DLD1 (cell line): ENCODE measurements around the gene RAB24.

Experiments used
- in situ Hi-C: cut with HindIII; loops from 2 replicates; pipeline ENCODE4 v1.10.0; 2017; ENCODE audit warnings: low sequenced_read_pairs

The RAB24 gene

GRCh38 chr5:177333420-177334154 lies 30.1 kb upstream of the RAB24 start:
- in situ Hi-C loops: no loop called here

- in situ Hi-C loops: no loop called here
These were observed 29.4 kb upstream of the RAB24 start for GRCh38 chr5:177332896-177333260.

DNA sequence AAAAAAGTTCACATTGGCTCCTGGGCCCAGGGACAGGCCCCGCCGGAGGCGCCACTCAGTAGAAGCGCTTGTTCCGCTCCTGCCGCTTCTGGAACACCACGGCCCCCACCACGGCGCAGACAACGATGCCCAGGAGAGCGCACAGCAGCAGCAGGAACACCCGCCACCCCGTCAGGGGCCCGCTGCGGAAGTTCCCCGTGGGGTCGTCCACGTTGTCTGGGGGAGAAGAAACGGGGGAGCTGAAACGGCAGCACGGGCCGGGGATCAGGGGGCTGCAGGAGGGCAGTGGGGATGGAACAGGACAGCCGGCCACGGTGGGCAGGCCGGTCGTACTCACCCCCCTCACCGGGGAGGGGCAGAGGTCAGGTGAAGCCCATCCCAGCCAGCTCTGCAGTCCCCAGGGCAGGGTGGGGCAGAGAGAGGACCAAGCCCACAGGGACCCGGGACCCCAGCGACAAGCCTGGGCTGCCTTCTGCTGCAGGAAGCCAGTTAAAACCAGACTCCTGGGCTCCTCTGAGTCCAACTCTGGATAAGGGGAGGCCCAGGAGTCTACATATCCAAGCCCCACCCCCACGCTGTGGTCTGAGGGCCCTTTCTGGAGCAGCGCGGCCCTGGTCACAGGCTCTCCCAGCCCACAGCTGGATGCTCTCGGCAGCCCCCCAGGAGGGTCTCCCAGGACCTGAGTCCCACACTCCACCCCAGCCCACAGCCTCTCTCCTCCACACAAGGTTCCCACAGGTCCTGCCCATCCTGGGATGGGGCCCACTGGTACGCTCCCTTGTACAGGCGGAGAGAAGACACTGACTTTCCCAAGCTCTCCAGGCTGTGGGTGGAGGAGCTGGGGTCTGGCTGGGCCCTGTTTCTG lies 28.7 kb upstream of the RAB24 start:
- in situ Hi-C loops: no loop called here

- in situ Hi-C loops: no loop called here
These were observed 27.7 kb upstream of the RAB24 start for GRCh38 chr5:177330991-177331842.

- in situ Hi-C loops: no loop called here
These were observed 26.4 kb upstream of the RAB24 start for GRCh38 chr5:177329883-177330282.

GRCh38 chr5:177328545-177329231 lies 25.2 kb upstream of the RAB24 start:
- in situ Hi-C loops: no loop called here

GRCh38 chr5:177327539-177328522 lies 24.3 kb upstream of the RAB24 start:
- in situ Hi-C loops: no loop called here

DNA sequence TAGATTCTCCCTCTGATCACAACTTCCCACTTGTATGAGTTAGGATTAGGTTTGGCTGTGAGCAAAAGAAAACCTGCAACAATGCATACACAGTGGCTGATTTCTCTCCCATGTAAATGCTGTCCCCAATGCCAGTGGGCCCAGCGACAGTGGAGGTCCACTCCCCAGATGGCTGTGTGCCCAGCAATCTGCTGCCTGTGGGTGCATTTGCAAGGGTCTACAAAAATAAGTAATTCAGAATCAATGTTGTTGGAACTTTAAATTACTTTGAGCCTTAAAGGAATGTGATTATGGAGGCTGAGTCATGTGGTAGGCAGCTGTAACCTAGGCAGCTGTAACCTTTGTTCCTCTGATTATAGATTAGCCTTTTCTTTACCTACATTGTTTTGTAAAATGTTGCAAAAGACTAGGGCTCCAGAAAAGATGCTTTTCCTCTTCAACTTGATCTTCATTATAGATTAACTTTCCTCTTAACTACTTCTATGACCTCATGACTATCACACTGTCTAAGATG lies 22.4 kb upstream of the RAB24 start:
- in situ Hi-C loops: no loop called here

- in situ Hi-C loops: no loop called here
These were observed 17.4 kb upstream of the RAB24 start for GRCh38 chr5:177320879-177321278.

GRCh38 chr5:177319913-177320588 lies 16.5 kb upstream of the RAB24 start:
- in situ Hi-C loops: no loop called here

DNA sequence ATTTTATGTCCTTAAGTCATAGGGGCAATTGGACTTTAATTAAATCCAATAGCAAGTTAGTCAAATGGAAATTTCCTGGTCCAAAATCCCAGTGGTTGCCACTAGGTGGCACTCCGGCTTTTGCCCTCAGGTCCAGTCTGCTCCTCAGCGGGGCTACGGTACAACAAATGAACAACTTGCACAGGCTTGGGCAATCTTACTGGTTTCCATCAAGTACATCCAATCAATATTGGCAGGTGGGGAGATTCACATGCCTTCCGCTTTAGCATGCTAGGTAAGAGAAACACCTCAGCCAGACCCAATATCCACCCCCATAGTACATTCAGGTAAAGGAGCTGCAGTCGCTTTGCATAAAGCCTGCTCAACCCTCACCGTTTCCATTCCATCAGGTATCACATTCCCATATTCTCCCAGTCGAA lies 14.4 kb upstream of the RAB24 start:
- in situ Hi-C loops: no loop called here

- in situ Hi-C loops: no loop called here
These were observed 12.5 kb upstream of the RAB24 start for GRCh38 chr5:177316005-177316404.

DNA sequence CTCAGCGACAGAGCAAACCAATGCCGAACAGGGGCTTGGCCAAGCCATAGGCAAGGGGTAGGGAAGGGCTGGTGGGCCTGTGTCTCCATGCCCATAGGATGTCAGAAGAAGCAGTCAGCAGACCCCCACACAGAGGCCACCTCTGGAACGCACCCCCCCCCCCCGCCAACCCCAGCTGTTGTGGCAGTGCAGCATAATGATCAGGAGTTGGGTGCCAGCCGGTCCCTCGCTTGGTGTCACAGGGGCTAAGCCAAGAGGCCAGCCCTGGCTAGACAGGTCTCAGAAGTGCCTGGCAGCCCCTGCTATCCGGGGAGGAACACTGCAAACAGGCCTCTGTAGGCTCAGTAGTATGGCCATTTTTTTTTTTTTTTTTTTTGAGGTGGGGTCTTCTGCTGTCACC lies 11.9 kb upstream of the RAB24 start:
- in situ Hi-C loops: no loop called here

DNA sequence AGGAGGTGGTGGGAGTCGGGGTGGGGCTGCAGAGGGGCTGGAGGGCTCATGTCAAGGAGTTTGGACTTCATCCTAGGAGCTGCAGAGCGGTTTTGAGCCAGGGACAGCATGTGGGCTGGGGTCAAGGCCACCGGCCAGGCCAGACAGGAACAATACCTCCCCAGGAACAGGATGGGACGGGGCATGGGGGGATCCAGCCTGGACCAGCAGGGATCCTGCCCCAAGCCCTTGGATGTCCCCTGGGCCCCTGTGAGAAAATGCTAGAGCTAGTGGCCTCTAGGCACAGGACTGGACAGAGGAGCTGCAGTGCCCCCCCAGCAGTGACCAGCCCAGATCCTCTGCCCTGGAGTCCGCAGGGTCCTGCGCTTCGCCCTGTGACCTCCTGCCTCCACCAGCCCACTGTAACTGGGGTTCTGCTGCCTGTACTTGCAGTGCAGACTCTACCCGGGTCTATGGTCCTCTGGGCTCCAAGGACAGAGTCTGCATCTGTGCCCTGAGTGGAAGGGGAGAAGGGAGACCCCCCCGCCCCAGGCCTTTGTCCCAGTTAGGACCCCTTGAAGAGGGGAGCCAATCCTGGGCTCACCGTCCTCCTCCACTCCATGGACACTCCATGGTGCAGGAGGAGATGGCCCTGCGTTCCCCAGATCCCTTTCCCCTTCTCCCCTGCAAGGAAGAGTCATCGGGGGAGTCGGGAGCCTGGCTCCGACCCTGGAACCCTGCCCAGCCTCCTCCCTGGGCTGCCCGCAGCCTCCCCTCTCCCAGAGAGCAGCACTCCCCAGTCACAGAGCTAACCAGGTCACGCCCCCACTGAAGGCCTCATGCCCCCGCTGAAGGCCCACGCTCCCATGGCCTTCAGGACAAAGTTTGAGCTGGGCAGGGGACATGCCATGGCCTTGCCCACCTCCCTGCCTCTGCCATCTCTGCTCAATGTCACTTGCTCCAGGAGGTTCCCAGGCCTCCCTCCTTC lies 11.1 kb upstream of the RAB24 start:
- in situ Hi-C loops: no loop called here

DNA sequence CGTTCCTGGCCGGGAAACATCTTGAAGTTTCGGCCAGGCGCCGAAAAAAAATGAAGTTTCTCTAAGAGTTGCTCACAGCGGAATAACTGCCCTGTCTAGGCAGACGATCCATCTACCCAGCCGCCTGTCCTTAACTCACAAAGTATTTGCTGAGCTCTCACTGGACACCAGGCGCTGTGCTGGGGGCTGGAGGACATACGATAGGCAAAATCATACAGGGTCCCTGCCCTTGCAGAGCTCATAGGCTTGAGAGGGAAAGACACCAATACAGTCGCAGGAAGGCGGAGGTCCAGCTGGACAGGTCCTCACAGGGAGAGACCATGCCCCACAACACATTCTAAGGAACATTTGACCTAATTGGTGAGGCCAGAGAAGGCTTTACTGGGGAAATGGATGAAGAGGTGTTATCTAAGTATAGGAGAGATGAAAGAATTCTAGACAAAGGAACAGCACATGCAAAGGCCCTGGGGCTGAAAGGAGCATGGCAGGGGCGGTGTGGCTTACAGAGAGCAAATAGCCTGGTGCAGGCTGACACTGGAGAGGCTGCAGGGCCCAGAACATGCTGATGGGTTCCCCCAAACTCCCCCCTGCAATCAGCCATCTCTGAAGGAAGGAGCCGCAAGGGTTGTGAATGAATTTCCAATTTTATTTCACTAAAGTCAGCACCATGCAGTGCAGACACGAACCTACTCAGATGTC lies 10.2 kb upstream of the RAB24 start:
- in situ Hi-C loops: no loop called here

- in situ Hi-C loops: no loop called here
These were observed 9.2 kb upstream of the RAB24 start for GRCh38 chr5:177312649-177313181.
